ENCODE results near the gene PICK1.

Gene PICK1

GRCh38 chr22:38056969-38057891 is at the start of gene PICK1:
TSS of gene PICK1 (plus strand) at chr22:38057404. CDS start at chr22:38057810, 406 bp downstream.
- Histone ChIP-seq H3K36me3 (ENCODE audit: insufficient read depth) (no peaks in the 10 kb centered on the region), H3K4me1 (ENCODE audit: low read depth, poor library complexity, severe bottlenecking) (peaks cover 15% of the 10 kb centered on the region), H4K20me1 (ENCODE audit: insufficient read depth) (no peaks in the 10 kb centered on the region), H3K79me2 (ENCODE audit: insufficient read depth, low read depth) (no peaks in the 10 kb centered on the region), H2AFZ (ENCODE audit: low read depth) (peak within 1 kb of the TSS; percentile 93), H3K4me2 (peak within 1 kb of the TSS; percentile 90), H3K4me3 (IDR thresholded peaks at IDR 0.05; ENCODE audit: insufficient read depth, low read depth, low read length) (peak within 1 kb of the TSS; percentile 28), H3K9ac (peak within 1 kb of the TSS; percentile 84), H3K27me3 (ENCODE audit: insufficient read depth, low read depth) (no peaks in the 10 kb centered on the region), H3K27ac (peak within 1 kb of the TSS; percentile 67)
- TF ChIP-seq, protein P1, sequence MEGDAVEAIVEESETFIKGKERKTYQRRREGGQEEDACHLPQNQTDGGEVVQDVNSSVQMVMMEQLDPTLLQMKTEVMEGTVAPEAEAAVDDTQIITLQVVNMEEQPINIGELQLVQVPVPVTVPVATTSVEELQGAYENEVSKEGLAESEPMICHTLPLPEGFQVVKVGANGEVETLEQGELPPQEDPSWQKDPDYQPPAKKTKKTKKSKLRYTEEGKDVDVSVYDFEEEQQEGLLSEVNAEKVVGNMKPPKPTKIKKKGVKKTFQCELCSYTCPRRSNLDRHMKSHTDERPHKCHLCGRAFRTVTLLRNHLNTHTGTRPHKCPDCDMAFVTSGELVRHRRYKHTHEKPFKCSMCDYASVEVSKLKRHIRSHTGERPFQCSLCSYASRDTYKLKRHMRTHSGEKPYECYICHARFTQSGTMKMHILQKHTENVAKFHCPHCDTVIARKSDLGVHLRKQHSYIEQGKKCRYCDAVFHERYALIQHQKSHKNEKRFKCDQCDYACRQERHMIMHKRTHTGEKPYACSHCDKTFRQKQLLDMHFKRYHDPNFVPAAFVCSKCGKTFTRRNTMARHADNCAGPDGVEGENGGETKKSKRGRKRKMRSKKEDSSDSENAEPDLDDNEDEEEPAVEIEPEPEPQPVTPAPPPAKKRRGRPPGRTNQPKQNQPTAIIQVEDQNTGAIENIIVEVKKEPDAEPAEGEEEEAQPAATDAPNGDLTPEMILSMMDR (conservative IDR thresholded peaks at IDR 0.05; ENCODE audit: low read depth, low read length): no peak

GRCh38 chr22:38009000-38009806 is 48.0 kb upstream of the PICK1 start:
- H3K4me1 ChIP-seq (ENCODE audit: low read depth, poor library complexity, severe bottlenecking): no peaks in the 10 kb centered on the region
- no peak overlapping the region for H3K4me3 ChIP-seq (IDR thresholded peaks at IDR 0.05; ENCODE audit: insufficient read depth, low read depth, low read length)
- no peaks in the 10 kb centered on the region for H3K36me3 ChIP-seq (ENCODE audit: insufficient read depth)
- no peak overlapping the region for H3K4me2 ChIP-seq
- H3K27ac ChIP-seq: no peak overlapping the region
- H3K9ac ChIP-seq: no peak overlapping the region
- H4K20me1 ChIP-seq (ENCODE audit: insufficient read depth): no peaks in the 10 kb centered on the region
- H3K79me2 ChIP-seq (ENCODE audit: insufficient read depth, low read depth): no peaks in the 10 kb centered on the region
- TF ChIP-seq, protein P1 (conservative IDR thresholded peaks at IDR 0.05; ENCODE audit: low read depth, low read length): no peak
- no peaks in the 10 kb centered on the region for H3K27me3 ChIP-seq (ENCODE audit: insufficient read depth, low read depth)
- H2AFZ ChIP-seq (ENCODE audit: low read depth): no peak overlapping the region

DNA sequence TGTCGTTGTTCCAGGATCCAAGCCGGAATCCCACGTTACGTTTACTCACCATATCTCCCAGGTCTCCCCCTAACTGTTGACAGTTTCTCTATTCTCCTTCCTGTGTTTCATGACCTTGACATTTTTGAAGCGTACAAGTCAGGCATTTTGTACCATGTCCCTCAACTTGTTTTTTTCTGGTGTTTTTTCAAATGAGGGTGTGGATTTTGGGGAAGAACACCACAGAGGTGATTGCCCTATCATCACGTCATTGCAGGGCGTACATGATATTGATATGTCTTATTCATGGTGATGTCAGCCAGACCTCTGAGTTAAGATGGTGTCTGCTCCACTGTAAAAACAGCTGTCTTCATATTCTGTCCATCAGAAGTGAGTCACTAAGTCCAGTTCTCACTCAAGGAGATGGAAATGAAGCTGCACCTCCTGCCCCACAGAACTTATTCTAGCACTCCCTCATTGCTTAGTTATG is 44.6 kb upstream of the PICK1 start:
- Histone ChIP-seq H3K27ac (no peak overlapping the region), H3K4me1 (ENCODE audit: low read depth, poor library complexity, severe bottlenecking) (no peaks in the 10 kb centered on the region), H3K36me3 (ENCODE audit: insufficient read depth) (no peaks in the 10 kb centered on the region), H3K4me2 (no peak overlapping the region), H3K4me3 (IDR thresholded peaks at IDR 0.05; ENCODE audit: insufficient read depth, low read depth, low read length) (no peak overlapping the region), H3K79me2 (ENCODE audit: insufficient read depth, low read depth) (no peaks in the 10 kb centered on the region), H3K9ac (no peak overlapping the region), H3K27me3 (ENCODE audit: insufficient read depth, low read depth) (no peaks in the 10 kb centered on the region), H2AFZ (ENCODE audit: low read depth) (no peak overlapping the region), H4K20me1 (ENCODE audit: insufficient read depth) (no peaks in the 10 kb centered on the region)
- TF ChIP-seq, protein P1 (conservative IDR thresholded peaks at IDR 0.05; ENCODE audit: low read depth, low read length): no peak

DNA sequence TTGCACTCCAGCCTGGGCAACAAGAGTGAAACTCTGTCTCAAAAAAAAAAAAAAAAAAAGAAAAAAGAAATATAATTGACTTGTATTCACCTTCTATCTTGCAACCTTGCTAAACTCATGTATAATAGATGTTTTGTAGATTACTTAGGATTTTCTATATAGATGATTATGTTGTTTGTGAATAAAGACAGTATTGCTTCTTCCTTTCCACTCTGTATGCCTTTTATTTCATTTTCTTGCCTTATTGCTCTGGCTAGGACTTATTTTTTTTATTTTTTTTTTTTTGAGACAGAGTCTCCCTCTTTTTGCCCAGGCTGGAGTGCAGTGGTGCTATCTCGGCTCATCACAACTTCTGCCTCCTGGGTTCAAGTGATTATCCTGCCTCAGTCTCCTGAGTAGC is 43.1 kb upstream of the PICK1 start:
- Histone ChIP-seq H4K20me1 (ENCODE audit: insufficient read depth) (no peaks in the 10 kb centered on the region), H3K4me2 (no peak overlapping the region), H3K4me3 (IDR thresholded peaks at IDR 0.05; ENCODE audit: insufficient read depth, low read depth, low read length) (no peak overlapping the region), H2AFZ (ENCODE audit: low read depth) (no peak overlapping the region), H3K4me1 (ENCODE audit: low read depth, poor library complexity, severe bottlenecking) (no peaks in the 10 kb centered on the region), H3K27ac (no peak overlapping the region), H3K79me2 (ENCODE audit: insufficient read depth, low read depth) (no peaks in the 10 kb centered on the region), H3K27me3 (ENCODE audit: insufficient read depth, low read depth) (no peaks in the 10 kb centered on the region), H3K9ac (no peak overlapping the region), H3K36me3 (ENCODE audit: insufficient read depth) (no peaks in the 10 kb centered on the region)
- TF ChIP-seq, protein P1 (conservative IDR thresholded peaks at IDR 0.05; ENCODE audit: low read depth, low read length): no peak
